Measurements from ENCODE around the gene C1orf50.
A peak's percentile ranks its signal among the peaks of the same experiment; 100 is the strongest.

Gene C1orf50

GRCh38 chr1:42757892-42758275, 9.2 kb upstream of the C1orf50 start:
- Histone ChIP-seq H3K4me3 (ENCODE audit: insufficient read depth in 1 of 2, low read depth in 1 of 2, low read length in 2 of 2) (no peak overlapping the region), H3K36me3 (ENCODE audit: control insufficient read depth in 1 of 2, insufficient read depth in 2 of 2, low read depth in 1 of 2, low read length in 2 of 2) (peaks cover 69 to 86% of the 10 kb centered on the region in 2 experiments), H2BK12ac (ENCODE audit: low read length in 2 of 2) (no peak overlapping the region), H3K4me2 (ENCODE audit: low read length, poor library complexity, severe bottlenecking) (no peak overlapping the region), H2BK15ac (ENCODE audit: low read depth, poor library complexity, severe bottlenecking) (no peak overlapping the region), H4K8ac (ENCODE audit: low read length) (no peak overlapping the region), H3K27me3 (ENCODE audit: control insufficient read depth in 1 of 2, insufficient read depth in 1 of 2, low read length in 2 of 2) (no peaks in the 10 kb centered on the region), H3K9me3 (ENCODE audit: control insufficient read depth, low read length) (no peaks in the 10 kb centered on the region), H2BK5ac (ENCODE audit: low read depth, low read length, poor library complexity, severe bottlenecking) (no peak overlapping the region), H3K4me1 (ENCODE audit: control insufficient read depth, insufficient read depth, low read depth, low read length) (peaks cover 3% of the 10 kb centered on the region), H3K9ac (ENCODE audit: low read length) (no peak overlapping the region), H3K79me1 (replicated peaks; ENCODE audit: low read length, poor library complexity, severe bottlenecking) (peaks cover 42% of the 10 kb centered on the region), H3K23ac (ENCODE audit: low read length in 2 of 2) (no peak overlapping the region), H3K14ac (ENCODE audit: low read length in 2 of 2) (no peak overlapping the region), H2BK120ac (ENCODE audit: low read depth, low read length) (no peak overlapping the region), H3K4ac (ENCODE audit: low read depth in 1 of 2, low read length in 2 of 2) (no peak overlapping the region), H3K18ac (ENCODE audit: low read depth in 1 of 2, low read length in 2 of 2) (no peak overlapping the region), H4K91ac (ENCODE audit: low read length) (no peak overlapping the region), H2AFZ (ENCODE audit: low read depth, low read length) (no peak overlapping the region), H3K27ac (ENCODE audit: low read length, poor library complexity, severe bottlenecking) (no peak overlapping the region), H2AK5ac (ENCODE audit: low read length, severe bottlenecking) (no peak overlapping the region)
- no peak for DNase-seq

GRCh38 chr1:42758641-42759040, 8.4 kb upstream of the C1orf50 start:
- H3K4me2 ChIP-seq (ENCODE audit: low read length, poor library complexity, severe bottlenecking), result no peak overlapping the region
- no peak overlapping the region for H2BK12ac ChIP-seq (ENCODE audit: low read length in 2 of 2)
- H4K91ac ChIP-seq (ENCODE audit: low read length), result no peak overlapping the region
- no peak overlapping the region for H3K27ac ChIP-seq (ENCODE audit: low read length, poor library complexity, severe bottlenecking)
- H3K23ac ChIP-seq (ENCODE audit: low read length in 2 of 2), result no peak overlapping the region
- no peak overlapping the region for H3K9ac ChIP-seq (ENCODE audit: low read length)
- H2AFZ ChIP-seq (ENCODE audit: low read depth, low read length), result no peak overlapping the region
- WGBS, result 100% methylated on average over 3 of the region's 3 CpGs
- no peak overlapping the region for H3K4me3 ChIP-seq (ENCODE audit: insufficient read depth in 1 of 2, low read depth in 1 of 2, low read length in 2 of 2)
- H2BK15ac ChIP-seq (ENCODE audit: low read depth, poor library complexity, severe bottlenecking), result no peak overlapping the region
- H2BK5ac ChIP-seq (ENCODE audit: low read depth, low read length, poor library complexity, severe bottlenecking), result no peak overlapping the region
- H3K18ac ChIP-seq (ENCODE audit: low read depth in 1 of 2, low read length in 2 of 2), result no peak overlapping the region
- no peak overlapping the region for H4K8ac ChIP-seq (ENCODE audit: low read length)
- H3K9me3 ChIP-seq (ENCODE audit: control insufficient read depth, low read length), result no peaks in the 10 kb centered on the region
- H2BK120ac ChIP-seq (ENCODE audit: low read depth, low read length), result no peak overlapping the region
- H3K36me3 ChIP-seq (ENCODE audit: control insufficient read depth in 1 of 2, insufficient read depth in 2 of 2, low read depth in 1 of 2, low read length in 2 of 2), result peaks cover 67 to 83% of the 10 kb centered on the region in 2 experiments
- no peak overlapping the region for H2AK5ac ChIP-seq (ENCODE audit: low read length, severe bottlenecking)
- H3K4ac ChIP-seq (ENCODE audit: low read depth in 1 of 2, low read length in 2 of 2), result no peak overlapping the region
- H3K27me3 ChIP-seq (ENCODE audit: control insufficient read depth in 1 of 2, insufficient read depth in 1 of 2, low read length in 2 of 2), result no peaks in the 10 kb centered on the region
- H3K79me1 ChIP-seq (replicated peaks; ENCODE audit: low read length, poor library complexity, severe bottlenecking), result peaks cover 42% of the 10 kb centered on the region
- DNase-seq, result no peak
- H3K14ac ChIP-seq (ENCODE audit: low read length in 2 of 2), result no peak overlapping the region
- H3K4me1 ChIP-seq (ENCODE audit: control insufficient read depth, insufficient read depth, low read depth, low read length), result peaks cover 3% of the 10 kb centered on the region

- no peak overlapping the region for H3K14ac ChIP-seq (ENCODE audit: low read length in 2 of 2)
- no peak overlapping the region for H3K27ac ChIP-seq (ENCODE audit: low read length, poor library complexity, severe bottlenecking)
- H2AK5ac ChIP-seq (ENCODE audit: low read length, severe bottlenecking), result no peak overlapping the region
- 87% methylated on average over 9 of the region's 9 CpGs for WGBS
- H2AFZ ChIP-seq (ENCODE audit: low read depth, low read length), result no peak overlapping the region
- H4K8ac ChIP-seq (ENCODE audit: low read length), result peak overlapping the region; percentile 7
- H3K4me1 ChIP-seq (ENCODE audit: control insufficient read depth, insufficient read depth, low read depth, low read length), result peaks cover 5% of the 10 kb centered on the region
- H3K18ac ChIP-seq (ENCODE audit: low read depth in 1 of 2, low read length in 2 of 2), result no peak overlapping the region
- H4K91ac ChIP-seq (ENCODE audit: low read length), result peak overlapping the region; percentile 7
- H2BK5ac ChIP-seq (ENCODE audit: low read depth, low read length, poor library complexity, severe bottlenecking), result no peak overlapping the region
- H2BK120ac ChIP-seq (ENCODE audit: low read depth, low read length), result no peak overlapping the region
- H2BK15ac ChIP-seq (ENCODE audit: low read depth, poor library complexity, severe bottlenecking), result no peak overlapping the region
- peaks cover 41% of the 10 kb centered on the region for H3K79me1 ChIP-seq (replicated peaks; ENCODE audit: low read length, poor library complexity, severe bottlenecking)
- H2BK12ac ChIP-seq (ENCODE audit: low read length in 2 of 2), result no peak overlapping the region
- H3K23ac ChIP-seq (ENCODE audit: low read length in 2 of 2), result no peak overlapping the region
- H3K4ac ChIP-seq (ENCODE audit: low read depth in 1 of 2, low read length in 2 of 2), result no peak overlapping the region
- H3K27me3 ChIP-seq (ENCODE audit: control insufficient read depth in 1 of 2, insufficient read depth in 1 of 2, low read length in 2 of 2), result no peaks in the 10 kb centered on the region
- H3K36me3 ChIP-seq (ENCODE audit: control insufficient read depth in 1 of 2, insufficient read depth in 2 of 2, low read depth in 1 of 2, low read length in 2 of 2), result peaks cover 62 to 79% of the 10 kb centered on the region in 2 experiments
- H3K4me2 ChIP-seq (ENCODE audit: low read length, poor library complexity, severe bottlenecking), result no peak overlapping the region
- no peaks in the 10 kb centered on the region for H3K9me3 ChIP-seq (ENCODE audit: control insufficient read depth, low read length)
- no peak for DNase-seq
- no peak overlapping the region for H3K9ac ChIP-seq (ENCODE audit: low read length)
- no peak overlapping the region for H3K4me3 ChIP-seq (ENCODE audit: insufficient read depth in 1 of 2, low read depth in 1 of 2, low read length in 2 of 2)
These were observed 7.9 kb upstream of the C1orf50 start for GRCh38 chr1:42759114-42759513.

- H2BK120ac ChIP-seq (ENCODE audit: low read depth, low read length), result no peak overlapping the region
- H4K8ac ChIP-seq (ENCODE audit: low read length), result no peak overlapping the region
- H3K14ac ChIP-seq (ENCODE audit: low read length in 2 of 2), result no peak overlapping the region
- WGBS, result 100% methylated on average over 3 of the region's 4 CpGs
- no peak overlapping the region for H2BK12ac ChIP-seq (ENCODE audit: low read length in 2 of 2)
- H3K9me3 ChIP-seq (ENCODE audit: control insufficient read depth, low read length), result no peaks in the 10 kb centered on the region
- no peak overlapping the region for H3K4me3 ChIP-seq (ENCODE audit: insufficient read depth in 1 of 2, low read depth in 1 of 2, low read length in 2 of 2)
- H3K18ac ChIP-seq (ENCODE audit: low read depth in 1 of 2, low read length in 2 of 2), result no peak overlapping the region
- no peak overlapping the region for H2BK5ac ChIP-seq (ENCODE audit: low read depth, low read length, poor library complexity, severe bottlenecking)
- H3K4ac ChIP-seq (ENCODE audit: low read depth in 1 of 2, low read length in 2 of 2), result no peak overlapping the region
- H2AK5ac ChIP-seq (ENCODE audit: low read length, severe bottlenecking), result no peak overlapping the region
- peaks cover 26% of the 10 kb centered on the region for H3K79me1 ChIP-seq (replicated peaks; ENCODE audit: low read length, poor library complexity, severe bottlenecking)
- DNase-seq, result no peak
- H3K36me3 ChIP-seq (ENCODE audit: control insufficient read depth in 1 of 2, insufficient read depth in 2 of 2, low read depth in 1 of 2, low read length in 2 of 2), result peaks cover 41 to 54% of the 10 kb centered on the region in 2 experiments
- H4K91ac ChIP-seq (ENCODE audit: low read length), result no peak overlapping the region
- no peak overlapping the region for H3K4me2 ChIP-seq (ENCODE audit: low read length, poor library complexity, severe bottlenecking)
- H2AFZ ChIP-seq (ENCODE audit: low read depth, low read length), result no peak overlapping the region
- H3K9ac ChIP-seq (ENCODE audit: low read length), result no peak overlapping the region
- H3K23ac ChIP-seq (ENCODE audit: low read length in 2 of 2), result no peak overlapping the region
- H3K27me3 ChIP-seq (ENCODE audit: control insufficient read depth in 1 of 2, insufficient read depth in 1 of 2, low read length in 2 of 2), result no peaks in the 10 kb centered on the region
- H2BK15ac ChIP-seq (ENCODE audit: low read depth, poor library complexity, severe bottlenecking), result no peak overlapping the region
- peaks cover 5% of the 10 kb centered on the region for H3K4me1 ChIP-seq (ENCODE audit: control insufficient read depth, insufficient read depth, low read depth, low read length)
- no peak overlapping the region for H3K27ac ChIP-seq (ENCODE audit: low read length, poor library complexity, severe bottlenecking)
These were observed 5.5 kb upstream of the C1orf50 start for GRCh38 chr1:42761567-42761966.
